Choroid plexus epithelial cell (primary cell): ENCODE data around the gene POLR2F.

Experiments used
- DNase-seq: peaks from one replicate; pipeline ENCODE4 v3.0.0-alpha.2; 2010; ENCODE audit warnings: low read depth
- H3K4me3 ChIP-seq: 2 replicates; pipeline ENCODE4 v1.5.1; 2011; ENCODE audit warnings: low read depth, mild to moderate bottlenecking, control low read depth, low read length, moderate library complexity
- TF ChIP-seq, protein P1 (sequence below): conservative IDR thresholded peaks from 2 replicates; pipeline ENCODE4 v1.5.1; 2011; ENCODE audit warnings: low read depth, mild to moderate bottlenecking, control low read depth, inconsistent platforms, low read length, moderate library complexity

Gene POLR2F

DNA sequence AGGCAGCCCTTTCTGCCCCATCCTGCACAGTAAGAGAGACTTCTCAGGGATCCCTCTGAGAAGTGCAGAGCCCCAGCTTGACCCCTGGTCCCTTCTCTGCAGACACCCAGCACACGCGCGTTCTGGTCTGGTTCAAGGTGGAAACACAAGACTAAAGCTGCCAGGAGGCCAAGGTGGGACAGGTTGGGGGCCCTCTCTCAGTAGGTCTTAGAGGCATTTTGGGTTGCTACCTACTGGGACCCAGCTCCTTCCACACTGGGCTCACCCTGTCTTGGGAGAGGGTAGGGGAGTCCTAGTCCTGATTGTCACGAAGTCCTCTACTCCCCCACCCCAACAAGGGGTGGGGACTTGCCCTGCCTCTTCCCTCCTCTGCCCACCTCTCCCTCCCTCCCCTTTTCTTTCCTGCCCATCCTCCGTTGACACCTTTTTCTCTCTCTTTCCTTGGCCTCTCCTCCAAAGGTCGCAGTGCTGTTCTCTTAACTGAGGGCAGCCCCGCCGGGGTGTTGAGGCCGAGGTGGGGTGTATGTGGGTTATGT lies 31.6 kb downstream of the POLR2F start:
- no peak overlapping the region for H3K4me3 ChIP-seq
- TF ChIP-seq, protein P1, sequence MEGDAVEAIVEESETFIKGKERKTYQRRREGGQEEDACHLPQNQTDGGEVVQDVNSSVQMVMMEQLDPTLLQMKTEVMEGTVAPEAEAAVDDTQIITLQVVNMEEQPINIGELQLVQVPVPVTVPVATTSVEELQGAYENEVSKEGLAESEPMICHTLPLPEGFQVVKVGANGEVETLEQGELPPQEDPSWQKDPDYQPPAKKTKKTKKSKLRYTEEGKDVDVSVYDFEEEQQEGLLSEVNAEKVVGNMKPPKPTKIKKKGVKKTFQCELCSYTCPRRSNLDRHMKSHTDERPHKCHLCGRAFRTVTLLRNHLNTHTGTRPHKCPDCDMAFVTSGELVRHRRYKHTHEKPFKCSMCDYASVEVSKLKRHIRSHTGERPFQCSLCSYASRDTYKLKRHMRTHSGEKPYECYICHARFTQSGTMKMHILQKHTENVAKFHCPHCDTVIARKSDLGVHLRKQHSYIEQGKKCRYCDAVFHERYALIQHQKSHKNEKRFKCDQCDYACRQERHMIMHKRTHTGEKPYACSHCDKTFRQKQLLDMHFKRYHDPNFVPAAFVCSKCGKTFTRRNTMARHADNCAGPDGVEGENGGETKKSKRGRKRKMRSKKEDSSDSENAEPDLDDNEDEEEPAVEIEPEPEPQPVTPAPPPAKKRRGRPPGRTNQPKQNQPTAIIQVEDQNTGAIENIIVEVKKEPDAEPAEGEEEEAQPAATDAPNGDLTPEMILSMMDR = no peak
- DNase-seq = no peak

DNA sequence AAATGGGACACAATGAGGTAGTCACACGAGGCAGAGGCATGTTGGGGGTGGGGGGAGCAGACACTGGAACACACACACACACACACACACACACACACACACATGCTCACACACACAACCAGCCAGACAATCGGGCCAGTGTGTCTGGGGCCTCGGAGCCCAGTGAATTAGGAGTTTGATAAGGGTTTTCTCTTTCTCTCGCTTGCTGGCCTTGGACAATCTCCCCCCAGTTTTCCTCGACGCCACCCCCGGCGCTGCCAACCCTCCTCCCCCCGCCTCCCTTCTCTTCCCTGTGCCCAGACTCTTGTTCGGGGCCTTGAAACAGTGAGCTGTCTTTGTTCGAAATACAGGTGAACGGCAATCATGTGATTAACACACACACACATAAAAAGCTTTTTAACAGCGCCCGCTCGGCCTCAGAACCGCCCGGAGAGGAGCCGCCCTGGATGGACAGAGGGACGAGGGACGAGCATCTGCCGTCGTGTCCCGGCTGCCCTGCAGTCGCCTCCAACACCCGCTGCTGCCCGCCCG lies 32.3 kb downstream of the POLR2F start:
- no peak overlapping the region for H3K4me3 ChIP-seq
- TF ChIP-seq, protein P1 = no peak
- no peak for DNase-seq

DNA sequence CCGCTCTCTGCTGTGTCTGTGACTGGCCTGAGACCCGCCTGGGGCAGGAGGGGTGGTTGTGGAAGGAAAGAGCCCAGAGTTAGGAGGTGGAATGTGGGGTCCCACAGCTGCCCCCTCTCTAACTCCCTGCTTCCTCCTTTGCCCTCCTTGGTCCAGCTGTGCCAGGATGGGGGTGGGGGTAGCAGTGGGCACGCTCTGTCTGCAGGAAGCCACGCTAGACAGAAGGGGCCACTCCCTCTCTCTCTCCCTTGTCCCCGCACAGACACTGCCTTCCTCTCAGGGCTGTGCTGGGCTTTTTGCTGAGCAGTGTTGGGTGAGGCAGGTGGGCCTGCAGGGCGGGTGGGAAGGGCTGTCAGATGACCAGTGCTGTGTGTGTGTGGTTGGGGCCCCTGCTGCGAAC lies 32.9 kb downstream of the POLR2F start:
- TF ChIP-seq, protein P1 = no peak
- no peak for DNase-seq
- H3K4me3 ChIP-seq = no peak overlapping the region

- no peak overlapping the region for H3K4me3 ChIP-seq
- no peak for DNase-seq
- TF ChIP-seq, protein P1 = no peak
These were observed 35.9 kb downstream of the POLR2F start for GRCh38 chr22:37989146-37990045.

DNA sequence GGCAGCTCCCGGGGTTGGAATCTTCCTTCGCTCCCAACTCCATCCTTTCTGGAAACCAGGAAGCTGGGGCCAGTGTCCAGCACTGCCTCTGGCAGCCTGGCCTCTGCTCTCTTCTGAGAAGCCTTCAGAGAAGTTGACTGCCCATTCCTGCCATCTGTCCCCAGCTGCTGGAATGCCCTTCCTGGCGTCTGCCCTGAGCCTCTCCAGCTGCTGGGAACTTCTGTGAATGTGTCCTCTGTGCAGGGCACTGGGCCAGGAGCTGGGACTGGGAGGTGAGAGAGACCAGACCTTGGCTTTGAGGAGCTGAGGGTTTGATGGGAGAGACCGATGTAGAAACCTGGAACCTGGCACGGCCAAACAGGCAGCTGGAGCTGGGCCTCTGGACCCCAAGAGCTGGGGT lies 36.8 kb downstream of the POLR2F start:
- H3K4me3 ChIP-seq = no peak overlapping the region
- TF ChIP-seq, protein P1 = no peak
- no peak for DNase-seq

DNA sequence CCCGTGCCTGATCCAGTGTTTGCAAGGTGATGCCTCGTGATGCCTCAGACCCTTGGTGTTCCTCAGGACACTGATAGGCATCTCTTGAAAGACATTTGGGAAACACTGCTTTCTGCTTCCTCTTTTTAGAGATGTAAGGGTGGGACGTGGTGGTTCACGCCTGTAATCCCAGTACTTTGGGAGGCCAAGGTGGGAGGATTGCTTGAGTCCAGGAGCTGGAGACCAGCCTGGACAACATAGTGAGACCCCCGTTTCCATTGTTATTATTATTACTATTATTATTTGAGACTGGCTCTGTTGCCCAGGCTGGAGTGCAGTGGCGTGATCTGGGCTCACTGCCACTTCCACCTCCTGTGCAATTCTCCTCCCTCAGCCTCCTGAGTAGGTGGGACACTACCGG lies 37.4 kb downstream of the POLR2F start:
- TF ChIP-seq, protein P1 = no peak
- no peak for DNase-seq
- no peak overlapping the region for H3K4me3 ChIP-seq
